Stomach smooth muscle (tissue), 2 donors: ENCODE measurements around the gene PDSS2.

Experiments used
- H3K27ac ChIP-seq: one replicate; pipeline ENCODE4 v1.7.0; 2013; ENCODE audit warnings: mild to moderate bottlenecking, low read length, inconsistent platforms
- H3K27me3 ChIP-seq, 2 donors: one replicate each; pipeline ENCODE4 v1.7.0; 2013; ENCODE audit warnings: low read length in 2 of 2; ENCODE audit not compliant: insufficient read depth in 2 of 2, control insufficient read depth in 1 of 2
- H3K36me3 ChIP-seq, 2 donors: one replicate each; pipeline ENCODE4 v1.7.0; 2013; ENCODE audit warnings: low read length in 2 of 2; ENCODE audit not compliant: control insufficient read depth in 2 of 2, insufficient read depth in 2 of 2
- H3K4me1 ChIP-seq: one replicate; pipeline ENCODE4 v1.7.0; 2013; ENCODE audit warnings: low read length; ENCODE audit not compliant: control insufficient read depth, insufficient read depth
- H3K4me3 ChIP-seq, 2 donors: one replicate each; pipeline ENCODE4 v1.7.0; 2013; ENCODE audit warnings: low read length in 2 of 2
- H3K9ac ChIP-seq, 2 donors: one replicate each; pipeline ENCODE4 v1.7.0; 2013; ENCODE audit warnings: low read length in 2 of 2, mild to moderate bottlenecking in 1 of 2
- H3K9me3 ChIP-seq, 2 donors: one replicate each; pipeline ENCODE4 v1.7.0; 2013; ENCODE audit warnings: low read length in 2 of 2; ENCODE audit not compliant: control insufficient read depth in 2 of 2
- donor health status: healthy.
- donor health status: Pancreatic carcinoma.

Gene PDSS2

DNA sequence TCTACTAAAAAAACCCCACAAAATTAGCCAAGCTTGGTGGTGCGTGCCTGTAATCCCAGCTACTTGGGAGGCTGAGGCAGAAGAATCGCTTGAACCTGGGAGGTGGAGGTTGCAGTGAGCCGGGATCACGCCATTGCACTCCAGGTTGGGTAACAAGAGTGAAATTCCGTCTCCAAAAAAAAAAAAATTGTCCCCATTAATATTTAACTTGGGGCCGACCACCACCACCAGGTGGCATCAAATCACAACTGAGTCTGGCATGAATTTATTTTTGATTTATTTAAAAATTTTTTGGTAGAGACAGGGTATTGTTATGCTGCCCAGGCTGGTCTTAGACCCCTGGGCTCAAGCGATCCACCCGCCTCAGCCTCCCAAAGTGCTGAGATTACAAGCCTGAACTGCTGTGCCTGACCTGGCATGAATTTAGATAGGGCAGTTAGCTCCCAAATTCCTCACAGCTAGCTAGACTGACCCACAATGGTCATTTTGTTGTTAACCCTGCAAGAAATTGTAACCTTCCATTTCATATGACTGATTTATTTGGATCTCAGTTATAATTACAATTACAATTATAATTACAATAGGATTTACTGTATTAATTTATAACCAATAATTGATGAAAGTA is 326.9 kb downstream of the PDSS2 start:
- Histone ChIP-seq H3K27me3 (no peaks in the 10 kb centered on the region), H3K9ac (no peak overlapping the region), H3K36me3 (no peaks in the 10 kb centered on the region), H3K9me3 (no peaks in the 10 kb centered on the region), H3K4me1 (no peaks in the 10 kb centered on the region), H3K4me3 (no peak overlapping the region), H3K27ac (no peak overlapping the region)

DNA sequence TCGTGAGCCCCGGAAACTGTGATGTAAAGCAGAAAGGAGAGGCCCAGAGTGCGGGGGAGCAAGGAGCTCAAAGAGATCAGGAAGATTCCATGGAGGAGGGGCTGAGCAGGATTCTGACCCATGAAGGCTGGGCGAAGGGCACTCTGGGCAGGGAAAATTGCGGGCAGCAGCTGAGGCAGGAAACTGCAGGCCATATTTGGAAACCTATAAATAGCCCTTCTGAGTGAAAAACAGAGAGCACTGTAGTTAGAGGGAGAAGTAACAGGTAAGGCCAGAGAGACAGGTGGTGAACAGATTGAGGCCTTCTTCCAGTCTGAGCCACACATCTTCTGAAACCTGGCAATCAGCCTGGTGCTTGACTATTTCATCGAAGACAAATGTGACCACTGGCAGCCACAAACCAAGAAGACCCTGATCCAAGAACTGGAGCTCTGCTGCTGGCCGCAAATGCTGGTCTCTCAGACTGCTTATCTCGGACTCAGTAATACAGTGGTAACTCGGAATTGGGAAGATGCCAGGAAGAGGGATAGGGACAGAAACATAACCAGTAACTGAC is 329.9 kb downstream of the PDSS2 start:
- H3K27ac ChIP-seq = no peak overlapping the region
- no peak overlapping the region for H3K9ac ChIP-seq
- no peak overlapping the region for H3K4me3 ChIP-seq
- no peaks in the 10 kb centered on the region for H3K9me3 ChIP-seq
- no peaks in the 10 kb centered on the region for H3K4me1 ChIP-seq
- H3K27me3 ChIP-seq = peaks cover 0 to 2% of the 10 kb centered on the region in 2 donors
- no peaks in the 10 kb centered on the region for H3K36me3 ChIP-seq

- H3K36me3 ChIP-seq = no peaks in the 10 kb centered on the region
- no peaks in the 10 kb centered on the region for H3K4me1 ChIP-seq
- H3K9ac ChIP-seq = no peak overlapping the region
Observed at GRCh38 chr6:107128577-107128976, 330.8 kb downstream of the PDSS2 start.

DNA sequence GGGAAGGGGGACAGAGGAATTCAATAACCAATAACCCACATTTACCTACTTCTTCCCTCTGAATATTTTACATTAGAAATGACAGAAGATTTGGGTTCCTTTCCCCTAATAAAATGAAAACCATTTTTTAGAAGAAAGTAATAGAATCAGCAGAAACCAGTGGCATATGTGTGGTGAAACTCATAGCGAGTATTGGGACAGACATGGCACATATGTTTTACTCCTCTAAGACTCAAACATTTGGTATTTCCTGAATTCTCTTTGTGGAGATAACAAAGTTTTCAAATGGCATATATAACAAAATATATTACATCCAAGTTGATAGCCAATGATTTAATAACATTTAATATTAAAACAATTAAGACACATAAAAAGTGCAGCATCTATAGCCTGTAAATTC is 331.2 kb downstream of the PDSS2 start:
- H3K9me3 ChIP-seq = no peaks in the 10 kb centered on the region
- no peak overlapping the region for H3K9ac ChIP-seq
- no peaks in the 10 kb centered on the region for H3K36me3 ChIP-seq
- H3K27me3 ChIP-seq = peaks cover 0 to 2% of the 10 kb centered on the region in 2 donors
- no peak overlapping the region for H3K27ac ChIP-seq
- no peaks in the 10 kb centered on the region for H3K4me1 ChIP-seq
- no peak overlapping the region for H3K4me3 ChIP-seq

More at GRCh38 chr6:107128577-107128976, 330.8 kb downstream of the PDSS2 start:
- no peaks in the 10 kb centered on the region for H3K9me3 ChIP-seq
- H3K4me3 ChIP-seq = no peak overlapping the region
- peaks cover 0 to 2% of the 10 kb centered on the region in 2 donors for H3K27me3 ChIP-seq
- no peak overlapping the region for H3K27ac ChIP-seq

- H3K9me3 ChIP-seq = no peaks in the 10 kb centered on the region
- H3K27me3 ChIP-seq = peaks cover 0 to 2% of the 10 kb centered on the region in 2 donors
- H3K27ac ChIP-seq = no peak overlapping the region
- no peaks in the 10 kb centered on the region for H3K4me1 ChIP-seq
- no peaks in the 10 kb centered on the region for H3K36me3 ChIP-seq
- no peak overlapping the region for H3K4me3 ChIP-seq
- no peak overlapping the region for H3K9ac ChIP-seq
Observed at GRCh38 chr6:107125771-107126170, 333.6 kb downstream of the PDSS2 start.

GRCh38 chr6:107124934-107125348 is 334.4 kb downstream of the PDSS2 start:
- Histone ChIP-seq H3K36me3 (no peaks in the 10 kb centered on the region), H3K9ac (no peak overlapping the region), H3K27me3 (peaks cover 0 to 5% of the 10 kb centered on the region in 2 donors), H3K9me3 (no peaks in the 10 kb centered on the region), H3K4me1 (no peaks in the 10 kb centered on the region), H3K27ac (no peak overlapping the region), H3K4me3 (no peak overlapping the region)

DNA sequence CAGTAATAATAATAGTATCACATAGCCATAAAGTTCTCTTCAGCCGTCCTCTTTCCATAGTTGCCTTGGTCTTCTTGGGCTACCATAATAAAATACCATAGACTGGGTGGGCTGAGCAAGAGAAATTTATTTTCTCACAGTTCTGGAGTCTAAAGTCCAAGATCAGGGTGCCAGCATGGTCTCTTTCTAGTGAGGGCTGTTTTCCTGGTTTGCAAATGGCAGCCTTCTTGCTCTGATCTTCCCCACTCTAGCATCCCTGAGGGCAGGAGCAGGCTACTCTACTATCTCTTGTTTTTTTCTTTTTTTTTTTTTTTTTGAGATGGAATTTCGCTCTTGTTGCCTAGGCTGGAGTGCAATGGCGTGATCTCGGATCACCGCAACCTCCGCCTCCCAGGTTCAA is 335.9 kb downstream of the PDSS2 start:
- H3K27ac ChIP-seq = no peak overlapping the region
- H3K4me3 ChIP-seq = no peak overlapping the region
- H3K9ac ChIP-seq = no peak overlapping the region
- H3K4me1 ChIP-seq = no peaks in the 10 kb centered on the region
- no peaks in the 10 kb centered on the region for H3K9me3 ChIP-seq
- H3K27me3 ChIP-seq = peaks cover 5% of the 10 kb centered on the region in 2 donors
- H3K36me3 ChIP-seq = no peaks in the 10 kb centered on the region

DNA sequence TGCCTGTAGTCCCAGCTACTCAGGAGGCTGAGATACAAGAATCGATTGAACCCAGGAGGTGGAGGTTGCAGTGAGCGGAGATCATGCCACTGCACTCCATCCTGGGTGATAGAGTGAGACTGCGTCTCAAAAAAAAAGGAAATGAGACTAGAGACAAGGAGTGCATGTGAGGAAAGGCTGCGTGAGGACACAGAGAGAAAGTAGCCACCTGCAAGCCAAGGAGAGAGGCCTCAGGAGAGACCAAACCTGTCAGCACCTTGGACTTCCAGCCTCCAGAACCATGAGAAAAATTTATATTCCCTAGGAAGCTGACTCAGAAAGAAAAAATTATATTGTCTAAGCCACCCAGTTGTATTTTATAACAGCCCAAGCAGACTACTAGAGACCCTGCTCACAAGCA is 336.6 kb downstream of the PDSS2 start:
- H3K4me1 ChIP-seq = no peaks in the 10 kb centered on the region
- no peak overlapping the region for H3K27ac ChIP-seq

GRCh38 chr6:107121964-107122495 is 337.3 kb downstream of the PDSS2 start:
- Histone ChIP-seq H3K36me3 (no peaks in the 10 kb centered on the region), H3K4me1 (no peaks in the 10 kb centered on the region), H3K27me3 (peaks cover 5 to 6% of the 10 kb centered on the region in 2 donors), H3K9me3 (no peaks in the 10 kb centered on the region), H3K4me3 (no peak overlapping the region), H3K27ac (no peak overlapping the region), H3K9ac (no peak overlapping the region)

More for the DNA sequence above, 336.6 kb downstream of the PDSS2 start:
- H3K9me3 ChIP-seq = no peaks in the 10 kb centered on the region
- H3K4me3 ChIP-seq = no peak overlapping the region
- H3K27me3 ChIP-seq = peaks cover 5% of the 10 kb centered on the region in 2 donors
- no peak overlapping the region for H3K9ac ChIP-seq
- no peaks in the 10 kb centered on the region for H3K36me3 ChIP-seq

DNA sequence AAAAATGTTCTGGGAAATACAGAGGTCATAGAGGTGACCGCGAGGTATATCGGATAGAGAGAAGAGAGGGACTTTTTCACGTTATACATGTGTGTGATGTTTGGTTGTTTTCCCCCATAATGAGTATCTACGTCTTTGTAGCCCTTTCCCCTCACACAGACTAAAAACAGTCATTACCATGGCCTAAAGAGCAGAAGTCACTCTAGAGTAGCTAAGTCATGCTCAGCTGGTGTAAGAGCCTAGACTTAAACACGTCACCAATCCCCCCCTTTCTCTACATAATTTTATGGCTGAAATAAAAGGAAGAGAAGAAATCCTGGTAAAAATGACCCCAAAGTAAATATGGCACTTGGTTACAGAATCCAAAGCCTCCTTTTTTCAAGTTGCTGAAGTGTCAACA is 338.1 kb downstream of the PDSS2 start:
- no peak overlapping the region for H3K9ac ChIP-seq
- H3K9me3 ChIP-seq = no peaks in the 10 kb centered on the region
- H3K27me3 ChIP-seq = peaks cover 5 to 13% of the 10 kb centered on the region in 2 donors
- no peaks in the 10 kb centered on the region for H3K36me3 ChIP-seq
- peaks cover 5% of the 10 kb centered on the region for H3K4me1 ChIP-seq
- no peak overlapping the region for H3K27ac ChIP-seq
- H3K4me3 ChIP-seq = no peak overlapping the region

- no peaks in the 10 kb centered on the region for H3K36me3 ChIP-seq
- no peak overlapping the region for H3K9ac ChIP-seq
- H3K27me3 ChIP-seq = peaks cover 3 to 16% of the 10 kb centered on the region in 2 donors
- no peak overlapping the region for H3K27ac ChIP-seq
- peaks cover 10% of the 10 kb centered on the region for H3K4me1 ChIP-seq
- H3K4me3 ChIP-seq = no peak overlapping the region
- no peaks in the 10 kb centered on the region for H3K9me3 ChIP-seq
Observed at GRCh38 chr6:107120404-107120803, 339.0 kb downstream of the PDSS2 start.
